Breast epithelium (tissue), 3 donors: Measurements from ENCODE around the gene MRPL27.

Experiments used
- POLR2A ChIP-seq: fragments of 450-650 bp; IDR thresholded peaks from one replicate; pipeline ENCODE4 v1.6.1; 2016; ENCODE audit warnings: antibody characterized with exemption, mild to moderate bottlenecking, moderate library complexity
- TF ChIP-seq, protein P1 (sequence below), 3 donors: fragments of 450-650 bp; IDR thresholded peaks; one replicate each; pipeline ENCODE4 v1.5.1; 2016 to 2017; ENCODE audit warnings: antibody characterized with exemption in 3 of 3, mild to moderate bottlenecking in 3 of 3, moderate library complexity in 3 of 3

DNA sequence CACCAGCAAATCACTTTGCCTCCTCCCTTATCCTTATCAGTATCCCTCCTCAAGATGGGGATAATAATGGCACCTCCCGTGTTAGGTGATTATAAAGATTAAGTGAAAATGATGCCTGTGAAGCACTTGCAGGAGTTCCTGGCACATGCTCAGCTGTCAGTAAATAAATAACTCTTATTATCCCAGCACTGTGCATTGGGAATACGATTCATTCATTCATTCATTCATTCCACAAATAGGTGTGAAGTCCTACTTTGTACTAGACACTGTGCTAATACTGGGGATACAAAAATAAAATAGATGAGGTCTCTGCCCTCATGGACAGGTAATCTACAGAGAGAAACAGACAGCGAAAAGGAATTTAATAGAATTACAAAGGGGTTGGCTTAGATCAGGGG, 25.1 kb downstream of the MRPL27 start:
- TF ChIP-seq, protein P1, sequence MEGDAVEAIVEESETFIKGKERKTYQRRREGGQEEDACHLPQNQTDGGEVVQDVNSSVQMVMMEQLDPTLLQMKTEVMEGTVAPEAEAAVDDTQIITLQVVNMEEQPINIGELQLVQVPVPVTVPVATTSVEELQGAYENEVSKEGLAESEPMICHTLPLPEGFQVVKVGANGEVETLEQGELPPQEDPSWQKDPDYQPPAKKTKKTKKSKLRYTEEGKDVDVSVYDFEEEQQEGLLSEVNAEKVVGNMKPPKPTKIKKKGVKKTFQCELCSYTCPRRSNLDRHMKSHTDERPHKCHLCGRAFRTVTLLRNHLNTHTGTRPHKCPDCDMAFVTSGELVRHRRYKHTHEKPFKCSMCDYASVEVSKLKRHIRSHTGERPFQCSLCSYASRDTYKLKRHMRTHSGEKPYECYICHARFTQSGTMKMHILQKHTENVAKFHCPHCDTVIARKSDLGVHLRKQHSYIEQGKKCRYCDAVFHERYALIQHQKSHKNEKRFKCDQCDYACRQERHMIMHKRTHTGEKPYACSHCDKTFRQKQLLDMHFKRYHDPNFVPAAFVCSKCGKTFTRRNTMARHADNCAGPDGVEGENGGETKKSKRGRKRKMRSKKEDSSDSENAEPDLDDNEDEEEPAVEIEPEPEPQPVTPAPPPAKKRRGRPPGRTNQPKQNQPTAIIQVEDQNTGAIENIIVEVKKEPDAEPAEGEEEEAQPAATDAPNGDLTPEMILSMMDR (IDR thresholded peaks at IDR 0.05), result no peak
- no peak for TF ChIP-seq POLR2A
